HG02981 (cell line): Measurements from ENCODE around the gene EIF2S2.

Experiments
- ATAC-seq: cut with Tn5 transposase; IDR thresholded peaks from one replicate; pipeline ENCODE4 v1.9.1; 2021; ENCODE audit warnings: mild to moderate bottlenecking, moderate library complexity; ENCODE audit not compliant: unreplicated experiment

Gene EIF2S2

DNA sequence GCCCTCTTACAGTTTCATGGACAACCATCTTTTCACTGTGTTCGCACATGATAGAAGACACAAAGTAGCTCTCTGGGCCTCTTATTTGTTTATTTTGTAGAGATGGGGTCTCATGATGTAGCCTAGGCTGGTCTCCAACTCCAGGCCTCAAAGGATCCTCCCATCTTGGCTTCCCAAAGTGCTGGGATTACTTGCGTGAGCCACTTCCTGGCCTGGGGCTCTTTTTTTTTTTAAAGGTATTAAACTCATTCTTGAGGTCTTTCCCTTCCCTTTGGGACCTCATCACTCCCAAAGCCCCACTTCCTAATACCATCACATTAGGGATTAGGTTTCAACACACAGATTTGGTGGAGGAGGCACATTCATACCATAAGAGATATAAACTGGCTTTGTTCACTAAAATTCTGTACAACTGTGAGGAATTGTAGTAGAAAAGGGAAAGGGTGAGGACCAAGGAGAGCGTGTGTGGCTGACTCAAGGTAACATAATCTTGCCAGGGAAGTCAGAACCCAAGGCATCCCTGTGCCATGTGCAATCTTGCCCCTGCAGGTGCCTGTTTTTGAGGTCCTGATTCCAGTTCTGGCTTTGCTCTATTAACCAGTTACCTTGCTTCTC is 45.5 kb downstream of the EIF2S2 start:
- ATAC-seq = no peak

DNA sequence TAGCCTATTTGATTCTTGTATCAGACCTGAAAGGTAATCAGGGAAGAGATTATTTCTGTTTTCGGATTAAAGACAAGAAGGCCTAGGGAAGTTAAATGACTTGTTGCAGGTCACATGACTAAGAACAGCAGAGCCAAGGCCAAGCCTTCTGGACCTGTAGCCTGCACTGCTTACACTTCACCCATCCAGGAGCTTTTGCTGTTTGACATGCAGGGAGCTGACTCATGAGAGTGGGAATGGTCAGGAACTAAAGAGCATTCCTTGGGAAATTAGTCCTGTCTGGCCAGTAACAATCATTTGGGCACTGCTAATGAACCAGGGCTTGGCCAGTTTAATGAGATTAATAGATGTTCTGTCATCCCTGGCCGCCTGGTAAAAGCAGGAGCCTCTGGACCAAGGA is 46.8 kb downstream of the EIF2S2 start:
- no peak for ATAC-seq

- ATAC-seq = no peak
These were observed 47.8 kb downstream of the EIF2S2 start for GRCh38 chr20:34064286-34064685.

- no peak for ATAC-seq
These were observed 49.2 kb downstream of the EIF2S2 start for GRCh38 chr20:34062570-34063482.

GRCh38 chr20:34061695-34062094 is 50.3 kb downstream of the EIF2S2 start:
- ATAC-seq = no peak

DNA sequence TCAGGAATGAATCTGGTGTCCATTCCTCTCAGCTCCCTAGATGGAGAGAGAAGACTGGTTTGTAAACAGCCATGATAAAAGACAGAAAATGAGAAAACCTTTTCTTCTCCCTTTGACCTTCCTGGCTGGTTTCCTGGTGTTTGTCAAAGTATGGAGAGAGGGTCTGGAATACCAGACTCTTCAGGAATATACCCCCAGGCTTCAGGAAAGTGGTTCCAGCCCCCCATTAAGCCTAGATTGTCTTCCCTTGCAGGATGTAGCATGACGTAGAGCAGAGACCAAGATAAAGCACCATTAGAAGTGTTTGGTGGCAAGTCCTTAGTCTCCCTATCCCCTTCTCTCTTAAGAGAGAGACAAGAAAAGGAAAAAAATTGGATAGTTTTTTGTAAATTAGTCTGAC is 51.1 kb downstream of the EIF2S2 start:
- ATAC-seq = no peak

DNA sequence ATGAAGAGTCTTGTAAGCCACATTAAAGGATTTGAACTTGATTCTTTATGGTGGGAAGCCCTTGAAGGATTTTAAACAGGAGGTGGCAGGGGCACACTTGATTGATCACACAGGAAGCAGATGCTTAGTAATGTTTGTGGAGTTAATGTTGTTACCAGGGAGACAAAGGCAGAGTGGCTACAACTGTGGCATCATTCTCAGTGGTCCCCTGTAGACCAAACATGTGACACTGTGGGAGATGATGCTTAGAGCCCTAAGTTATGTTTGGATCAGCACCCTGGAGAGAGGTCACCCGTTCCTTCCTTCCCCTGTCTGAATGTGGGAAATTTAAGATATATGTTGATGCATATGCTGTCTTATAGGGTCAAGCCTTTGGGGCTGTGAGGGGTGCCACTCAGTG is 53.2 kb downstream of the EIF2S2 start:
- no peak for ATAC-seq

- no peak for ATAC-seq
These were observed 56.8 kb downstream of the EIF2S2 start for GRCh38 chr20:34055290-34055689.

DNA sequence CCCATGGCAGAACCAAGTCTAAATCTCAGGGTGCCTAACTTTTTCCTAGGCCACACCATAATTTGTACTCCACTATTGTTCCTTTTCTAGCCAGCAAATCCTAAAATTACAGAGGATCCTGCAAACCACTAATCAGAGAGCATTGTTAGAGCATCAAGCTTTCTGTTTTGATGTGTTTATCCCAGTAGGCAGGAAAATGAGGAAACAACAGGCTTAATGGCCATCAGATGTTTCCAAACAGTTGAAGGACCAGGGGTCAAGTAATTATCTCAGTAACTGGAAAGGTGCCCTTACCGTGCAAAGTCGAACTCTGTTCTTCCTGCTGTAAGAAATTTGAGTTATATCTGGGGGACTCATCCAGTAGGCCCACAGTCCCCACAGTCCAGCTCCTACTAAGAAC is 59.6 kb downstream of the EIF2S2 start:
- ATAC-seq = no peak

- ATAC-seq = no peak
These were observed 61.9 kb downstream of the EIF2S2 start for GRCh38 chr20:34049897-34050695.

GRCh38 chr20:34049389-34049788 is 62.7 kb downstream of the EIF2S2 start:
- ATAC-seq = no peak

GRCh38 chr20:34047917-34048316 is 64.1 kb downstream of the EIF2S2 start:
- no peak for ATAC-seq

DNA sequence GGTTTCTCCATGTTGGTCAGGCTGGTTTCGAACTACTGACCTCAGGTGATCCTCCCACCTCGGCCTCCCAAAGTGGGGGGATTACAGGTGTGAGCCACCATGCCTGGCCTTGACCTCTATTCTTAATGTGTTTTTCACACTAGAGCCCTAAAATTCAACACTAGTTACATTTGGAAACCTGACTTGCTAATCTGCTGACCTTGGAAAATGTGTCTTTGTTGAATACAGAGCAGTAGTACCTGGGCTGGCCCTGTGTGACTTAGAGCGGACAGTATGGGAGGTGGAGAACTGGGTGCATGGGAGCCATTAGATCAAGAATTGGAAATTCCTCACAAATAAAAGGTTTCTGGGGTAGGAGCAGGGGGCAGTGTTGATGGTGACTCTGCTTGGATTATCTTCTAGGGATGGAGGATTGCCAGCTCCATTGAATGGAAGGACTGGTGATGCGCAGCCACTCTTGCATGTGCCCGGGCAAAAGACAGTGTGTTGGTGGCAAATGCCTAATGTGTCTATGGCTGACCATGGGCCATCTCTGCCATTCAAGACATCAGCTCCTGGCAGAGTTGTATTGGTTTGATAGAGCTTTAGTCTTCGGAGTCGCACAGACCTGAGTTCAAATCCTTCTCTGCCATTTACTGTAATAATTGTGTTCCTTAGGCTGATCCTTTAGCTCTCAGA is 64.9 kb downstream of the EIF2S2 start:
- ATAC-seq = no peak

GRCh38 chr20:34045930-34046725 is 65.9 kb downstream of the EIF2S2 start:
- no peak for ATAC-seq

- ATAC-seq = no peak
These were observed 66.7 kb downstream of the EIF2S2 start for GRCh38 chr20:34045294-34045693.

- ATAC-seq = no peak
These were observed 69.0 kb downstream of the EIF2S2 start for GRCh38 chr20:34043025-34043424.

DNA sequence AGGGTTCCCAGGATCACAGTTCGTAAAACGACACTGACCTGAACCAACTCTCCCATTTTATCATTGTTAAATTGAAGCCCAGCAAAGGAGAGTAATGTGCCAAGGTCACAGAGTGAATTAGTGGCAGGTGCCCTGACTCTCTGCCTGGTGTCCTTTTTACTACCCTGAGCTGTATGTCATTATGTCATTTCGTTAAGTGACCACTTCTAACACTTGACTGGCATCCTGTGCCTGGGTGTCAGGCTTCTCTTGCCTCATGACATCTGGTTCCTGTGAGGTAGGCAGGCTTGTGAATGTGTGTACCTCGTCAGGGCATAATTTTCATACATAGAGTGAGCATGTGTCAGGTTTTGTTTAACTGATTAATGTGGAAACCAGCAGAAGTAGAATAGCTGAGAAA is 69.8 kb downstream of the EIF2S2 start:
- no peak for ATAC-seq

DNA sequence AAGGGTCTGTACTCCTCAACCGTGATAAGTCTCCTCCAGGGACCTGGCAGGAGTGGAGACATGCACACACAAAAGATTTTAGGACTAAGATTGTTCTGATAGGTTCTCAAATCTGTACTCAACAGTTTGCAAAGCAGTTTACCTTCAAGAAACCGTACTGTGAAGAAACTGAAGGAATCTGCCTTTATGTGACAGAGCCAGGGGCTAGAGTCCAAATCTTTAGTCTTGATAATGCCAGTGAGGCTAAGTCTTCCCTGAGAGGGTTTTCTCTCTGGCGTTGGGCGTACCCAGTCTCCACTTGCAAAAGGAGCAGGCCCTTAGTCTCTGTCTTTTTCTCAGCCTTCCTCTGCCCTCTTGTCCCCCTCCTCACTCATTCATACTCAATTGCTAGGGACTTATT is 70.8 kb downstream of the EIF2S2 start:
- ATAC-seq = no peak

GRCh38 chr20:34040300-34040995 is 71.6 kb downstream of the EIF2S2 start:
- ATAC-seq = no peak
